ENCODE measurements around the gene ARL15.

DNA sequence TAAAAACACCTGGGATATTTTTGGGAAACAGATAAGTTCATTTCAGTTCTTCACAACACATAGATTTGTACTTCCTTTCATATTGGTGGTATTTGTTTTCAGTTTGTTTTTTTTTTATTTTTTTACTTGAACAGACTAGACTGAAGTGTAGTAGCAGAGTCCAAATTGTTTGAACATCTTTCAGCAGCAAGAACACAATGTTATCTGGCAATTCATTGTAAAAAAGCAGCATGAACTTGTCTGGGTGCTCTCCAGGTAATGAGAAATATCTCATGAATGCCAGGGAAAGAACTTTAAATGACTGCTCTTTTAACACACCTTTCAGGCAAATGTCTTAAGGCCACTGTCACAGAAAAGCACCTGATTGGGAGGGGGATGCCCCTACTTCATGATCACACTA, 113.4 kb downstream of the ARL15 start:
- TF ChIP-seq, protein P1, sequence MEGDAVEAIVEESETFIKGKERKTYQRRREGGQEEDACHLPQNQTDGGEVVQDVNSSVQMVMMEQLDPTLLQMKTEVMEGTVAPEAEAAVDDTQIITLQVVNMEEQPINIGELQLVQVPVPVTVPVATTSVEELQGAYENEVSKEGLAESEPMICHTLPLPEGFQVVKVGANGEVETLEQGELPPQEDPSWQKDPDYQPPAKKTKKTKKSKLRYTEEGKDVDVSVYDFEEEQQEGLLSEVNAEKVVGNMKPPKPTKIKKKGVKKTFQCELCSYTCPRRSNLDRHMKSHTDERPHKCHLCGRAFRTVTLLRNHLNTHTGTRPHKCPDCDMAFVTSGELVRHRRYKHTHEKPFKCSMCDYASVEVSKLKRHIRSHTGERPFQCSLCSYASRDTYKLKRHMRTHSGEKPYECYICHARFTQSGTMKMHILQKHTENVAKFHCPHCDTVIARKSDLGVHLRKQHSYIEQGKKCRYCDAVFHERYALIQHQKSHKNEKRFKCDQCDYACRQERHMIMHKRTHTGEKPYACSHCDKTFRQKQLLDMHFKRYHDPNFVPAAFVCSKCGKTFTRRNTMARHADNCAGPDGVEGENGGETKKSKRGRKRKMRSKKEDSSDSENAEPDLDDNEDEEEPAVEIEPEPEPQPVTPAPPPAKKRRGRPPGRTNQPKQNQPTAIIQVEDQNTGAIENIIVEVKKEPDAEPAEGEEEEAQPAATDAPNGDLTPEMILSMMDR (IDR thresholded peaks at IDR 0.05; ENCODE audit: low read depth, low read length) = no peak
- no peak for TF ChIP-seq MYC (IDR thresholded peaks at IDR 0.05; ENCODE audit: low read depth, low read length)
- TF ChIP-seq, protein P2, sequence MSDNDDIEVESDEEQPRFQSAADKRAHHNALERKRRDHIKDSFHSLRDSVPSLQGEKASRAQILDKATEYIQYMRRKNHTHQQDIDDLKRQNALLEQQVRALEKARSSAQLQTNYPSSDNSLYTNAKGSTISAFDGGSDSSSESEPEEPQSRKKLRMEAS (IDR thresholded peaks at IDR 0.05; ENCODE audit: low read depth, low read length) = no peak
